DMS53 treated with DMSO at 0.1 percent for 48 hours (cell line): ENCODE measurements around the gene ROBO2.

ENCODE experiments used
- DNase-seq: peaks from one replicate; lab custom pipeline; 2025; ENCODE audit not compliant: unreplicated experiment; lab: John Stamatoyannopoulos, UW

Gene ROBO2, protein sequence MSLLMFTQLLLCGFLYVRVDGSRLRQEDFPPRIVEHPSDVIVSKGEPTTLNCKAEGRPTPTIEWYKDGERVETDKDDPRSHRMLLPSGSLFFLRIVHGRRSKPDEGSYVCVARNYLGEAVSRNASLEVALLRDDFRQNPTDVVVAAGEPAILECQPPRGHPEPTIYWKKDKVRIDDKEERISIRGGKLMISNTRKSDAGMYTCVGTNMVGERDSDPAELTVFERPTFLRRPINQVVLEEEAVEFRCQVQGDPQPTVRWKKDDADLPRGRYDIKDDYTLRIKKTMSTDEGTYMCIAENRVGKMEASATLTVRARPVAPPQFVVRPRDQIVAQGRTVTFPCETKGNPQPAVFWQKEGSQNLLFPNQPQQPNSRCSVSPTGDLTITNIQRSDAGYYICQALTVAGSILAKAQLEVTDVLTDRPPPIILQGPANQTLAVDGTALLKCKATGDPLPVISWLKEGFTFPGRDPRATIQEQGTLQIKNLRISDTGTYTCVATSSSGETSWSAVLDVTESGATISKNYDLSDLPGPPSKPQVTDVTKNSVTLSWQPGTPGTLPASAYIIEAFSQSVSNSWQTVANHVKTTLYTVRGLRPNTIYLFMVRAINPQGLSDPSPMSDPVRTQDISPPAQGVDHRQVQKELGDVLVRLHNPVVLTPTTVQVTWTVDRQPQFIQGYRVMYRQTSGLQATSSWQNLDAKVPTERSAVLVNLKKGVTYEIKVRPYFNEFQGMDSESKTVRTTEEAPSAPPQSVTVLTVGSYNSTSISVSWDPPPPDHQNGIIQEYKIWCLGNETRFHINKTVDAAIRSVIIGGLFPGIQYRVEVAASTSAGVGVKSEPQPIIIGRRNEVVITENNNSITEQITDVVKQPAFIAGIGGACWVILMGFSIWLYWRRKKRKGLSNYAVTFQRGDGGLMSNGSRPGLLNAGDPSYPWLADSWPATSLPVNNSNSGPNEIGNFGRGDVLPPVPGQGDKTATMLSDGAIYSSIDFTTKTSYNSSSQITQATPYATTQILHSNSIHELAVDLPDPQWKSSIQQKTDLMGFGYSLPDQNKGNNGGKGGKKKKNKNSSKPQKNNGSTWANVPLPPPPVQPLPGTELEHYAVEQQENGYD (N-terminal part only)

DNA sequence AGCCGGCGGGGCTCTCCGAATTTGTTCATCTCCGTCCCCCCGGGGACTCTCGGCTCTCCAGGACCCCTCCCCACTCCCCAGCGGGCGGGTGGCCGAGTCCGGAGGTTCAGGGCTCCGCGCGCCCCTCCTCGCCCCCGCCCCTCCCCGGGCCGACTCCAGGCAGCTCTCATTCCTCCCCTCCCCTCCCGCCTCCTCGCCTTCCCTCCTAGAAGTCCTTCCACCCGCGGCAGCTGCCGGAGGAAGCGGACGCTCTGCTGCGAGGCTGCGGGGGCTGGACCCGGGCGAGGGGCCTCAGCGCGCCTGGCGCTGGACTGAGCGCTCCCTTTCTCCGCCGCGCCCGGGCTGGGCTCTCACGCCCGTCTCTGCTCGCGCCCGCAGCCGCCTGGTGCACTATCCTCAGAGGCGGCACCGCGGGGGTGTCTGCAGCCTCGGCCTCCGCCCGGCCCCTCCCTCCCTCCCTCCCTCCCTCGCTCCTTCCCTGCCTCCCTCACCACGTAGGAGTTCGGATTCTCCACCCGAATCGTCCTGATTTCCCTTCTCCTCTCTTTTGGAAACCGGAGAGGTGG is at the start of gene ROBO2:
ROBO2 (plus strand) TSS at position 494 of the 566 bp plus-strand sequence. CDS start 687 bp downstream, outside the sequence.
- no peak for DNase-seq

DNA sequence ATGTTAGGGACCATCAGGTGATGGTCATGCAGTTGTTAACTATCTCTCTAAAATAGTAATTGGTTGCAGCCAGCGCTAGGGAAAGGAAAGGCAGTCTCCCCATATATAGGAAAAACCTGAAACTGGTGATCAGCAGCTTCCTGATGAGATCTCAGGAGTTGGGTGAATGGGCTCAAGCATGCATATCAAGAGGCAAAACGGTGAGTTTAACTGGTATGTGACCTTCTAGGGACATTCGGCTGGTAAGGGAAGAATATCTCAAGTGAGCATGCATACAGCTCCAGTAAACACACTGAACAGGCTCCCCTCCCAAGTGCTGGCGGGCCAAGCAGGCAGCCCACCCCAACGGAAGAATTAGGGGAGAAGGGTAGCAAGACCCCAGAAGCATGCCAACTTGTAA is 49.3 kb upstream of the ROBO2 start:
- DNase-seq: no peak

DNA sequence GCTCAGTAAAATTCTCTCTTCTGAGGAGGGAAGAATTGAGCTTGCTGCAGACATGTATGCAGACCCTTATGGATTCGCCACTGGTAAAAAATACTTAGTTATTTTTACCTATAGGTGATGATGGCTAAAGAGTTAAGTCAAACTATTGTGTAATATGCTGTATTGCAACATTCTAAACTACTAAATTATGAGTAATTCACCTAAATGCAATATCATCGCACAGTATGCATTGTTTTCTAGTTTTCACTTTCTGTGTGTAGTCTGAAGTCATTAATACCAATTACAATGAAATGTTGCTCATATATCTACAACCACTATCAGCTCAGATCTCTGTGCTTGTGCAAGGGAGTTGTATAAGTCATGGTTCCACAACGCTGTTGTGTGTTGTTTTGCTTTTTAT is 48.7 kb upstream of the ROBO2 start:
- DNase-seq: no peak

DNA sequence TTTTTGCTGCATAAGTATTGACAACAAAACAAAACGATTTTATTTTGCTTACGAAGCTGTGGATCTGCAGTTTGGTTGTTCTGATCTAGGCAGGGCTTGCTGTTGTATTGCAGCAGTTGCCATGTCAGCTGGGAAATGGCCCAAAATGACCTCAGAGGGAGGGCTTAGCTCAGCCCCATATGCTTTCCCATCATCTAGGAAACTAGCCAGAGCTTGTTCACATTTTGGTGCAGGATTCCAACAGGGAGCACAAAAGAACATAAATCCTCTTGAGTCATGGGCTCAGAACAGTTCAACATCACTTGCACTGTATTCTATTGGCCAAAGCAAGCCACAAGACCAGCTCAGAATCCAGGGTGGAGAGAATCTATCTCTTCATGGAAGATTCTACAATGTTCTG is 42.2 kb upstream of the ROBO2 start:
- no peak for DNase-seq

DNA sequence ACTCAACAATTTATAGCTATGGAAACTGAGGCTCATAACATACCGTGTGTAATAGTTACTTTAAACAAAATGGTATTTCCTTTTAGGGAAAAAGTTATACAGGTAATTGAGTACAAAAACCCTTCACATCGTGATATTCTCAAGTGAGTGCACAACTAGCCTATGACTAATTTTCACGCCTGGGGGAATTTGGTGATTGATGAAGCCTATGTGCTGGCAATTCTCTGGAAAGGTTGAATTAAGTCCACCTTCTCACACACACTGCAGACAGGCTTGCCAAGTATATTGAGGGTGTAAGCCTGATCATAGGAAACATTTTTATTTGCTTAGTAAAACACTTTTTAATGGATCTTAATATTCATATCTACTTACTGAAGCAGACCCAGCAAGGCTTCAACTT is 41.3 kb upstream of the ROBO2 start:
- DNase-seq: no peak

DNA sequence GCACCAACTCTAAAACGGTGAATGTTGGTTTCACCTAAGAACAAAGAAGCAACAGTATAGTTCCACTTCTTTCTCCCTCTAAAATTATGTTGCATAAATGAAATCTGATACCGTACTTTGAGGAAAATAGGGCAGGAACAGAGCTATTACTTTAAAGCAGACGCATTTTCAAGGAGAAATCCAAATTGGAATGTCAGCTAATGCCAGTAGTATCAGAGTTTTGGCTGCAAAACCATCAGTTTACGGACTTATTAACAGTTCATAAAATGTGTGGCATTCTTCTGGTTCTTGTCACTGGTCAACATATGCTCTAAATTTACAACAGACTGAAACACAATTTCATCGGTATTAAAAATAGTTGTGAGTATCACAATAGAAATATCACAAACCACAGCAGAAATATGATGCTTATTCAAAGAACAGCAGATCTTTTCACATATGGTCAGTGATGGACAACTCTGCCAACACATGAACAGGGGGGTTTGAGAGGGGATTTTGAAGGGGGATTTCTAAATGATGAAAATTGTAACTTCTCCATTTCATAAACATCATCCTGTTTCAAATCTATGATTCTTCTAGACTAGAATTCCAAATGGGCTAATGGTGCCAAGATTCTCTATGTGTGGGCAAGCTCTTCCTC is 38.7 kb upstream of the ROBO2 start:
- no peak for DNase-seq

DNA sequence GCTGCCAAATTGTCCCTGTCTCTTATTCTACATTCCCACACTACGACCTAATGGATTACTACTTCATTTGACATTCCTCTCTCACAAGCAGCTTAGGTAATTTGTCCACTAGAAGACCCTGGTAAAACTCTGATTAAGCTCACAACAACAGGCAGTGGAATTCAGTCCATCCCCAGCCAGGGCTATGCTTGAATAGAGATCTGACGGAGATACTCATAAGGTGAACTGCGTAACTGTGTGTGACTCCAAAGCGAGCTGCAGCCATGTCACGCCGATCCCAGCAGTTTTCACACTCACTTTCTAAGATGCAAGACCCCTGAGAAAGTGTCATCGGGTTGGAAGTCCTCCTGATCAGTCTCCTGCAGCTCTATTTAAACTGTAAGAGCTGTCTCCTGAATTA is 25.7 kb upstream of the ROBO2 start:
- DNase-seq: no peak

DNA sequence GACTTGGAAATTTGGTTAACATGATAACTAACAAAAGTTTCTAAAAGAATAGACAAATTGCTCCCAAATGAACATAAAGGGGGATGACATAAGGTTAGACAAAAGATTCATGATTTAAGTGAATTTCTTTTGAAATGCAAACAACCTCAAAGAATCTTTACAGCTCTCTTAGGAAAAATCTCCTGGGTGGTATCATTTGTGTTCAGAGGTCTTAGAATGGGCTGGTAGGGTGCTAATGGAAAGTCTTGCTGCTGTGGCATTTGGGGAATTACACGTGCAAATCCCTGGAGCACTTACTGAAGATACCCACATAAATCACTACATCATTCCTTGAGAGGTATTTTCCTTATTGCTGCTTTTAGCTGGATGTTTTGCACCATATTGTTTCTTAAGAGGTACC is 14.4 kb upstream of the ROBO2 start:
- DNase-seq: no peak

DNA sequence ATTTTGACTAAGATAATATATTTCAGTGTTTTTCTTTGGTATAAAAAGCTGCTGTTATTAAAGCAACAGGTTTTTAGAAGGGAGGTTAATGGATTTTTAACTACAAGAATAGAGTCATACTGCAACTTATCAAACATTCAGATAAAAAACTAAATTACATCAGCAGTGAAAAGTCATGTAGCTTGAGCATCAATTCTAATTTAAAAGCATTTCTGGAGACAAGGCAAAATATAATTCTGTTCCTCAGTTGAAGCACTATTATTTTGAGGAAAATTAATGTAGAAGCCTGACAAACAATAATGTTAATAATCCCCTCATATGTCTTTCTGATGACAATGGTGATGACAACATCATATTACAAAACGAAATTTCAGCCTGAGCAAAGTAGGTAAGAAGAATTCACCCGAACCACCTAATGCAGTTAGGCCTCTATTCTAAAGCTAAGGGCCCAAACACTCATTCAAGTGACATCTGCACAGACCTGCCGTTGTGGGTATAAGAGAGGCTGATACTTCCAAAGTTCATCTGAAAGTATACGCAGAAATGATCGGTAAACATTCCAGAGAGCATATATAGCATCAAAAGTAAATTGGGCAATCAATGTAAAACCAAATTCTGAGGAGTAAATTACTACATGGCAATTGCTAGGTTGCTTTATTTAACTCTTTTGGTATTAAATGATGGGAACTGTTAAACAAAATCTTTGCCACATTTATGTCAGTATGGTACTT is 12.8 kb upstream of the ROBO2 start:
- DNase-seq: no peak

DNA sequence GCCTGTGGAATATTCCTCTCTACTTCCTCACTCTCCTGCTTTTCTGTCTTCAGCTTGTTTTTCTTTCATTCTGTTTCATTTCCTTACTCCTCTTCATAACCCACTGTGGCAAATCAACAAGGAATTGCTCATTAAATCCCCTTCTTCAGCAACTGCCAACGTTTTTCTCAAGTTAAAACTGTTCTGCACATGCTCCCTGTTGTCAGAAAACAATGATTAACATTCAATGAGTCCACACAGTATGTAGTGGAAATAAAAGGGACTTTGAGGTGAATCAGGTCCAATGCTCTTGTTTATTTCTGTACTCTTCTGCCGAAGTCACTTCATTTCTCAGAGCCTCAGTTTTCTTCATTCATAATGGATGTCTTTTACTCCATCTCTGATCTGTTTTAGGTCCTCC is 11.9 kb upstream of the ROBO2 start:
- no peak for DNase-seq

DNA sequence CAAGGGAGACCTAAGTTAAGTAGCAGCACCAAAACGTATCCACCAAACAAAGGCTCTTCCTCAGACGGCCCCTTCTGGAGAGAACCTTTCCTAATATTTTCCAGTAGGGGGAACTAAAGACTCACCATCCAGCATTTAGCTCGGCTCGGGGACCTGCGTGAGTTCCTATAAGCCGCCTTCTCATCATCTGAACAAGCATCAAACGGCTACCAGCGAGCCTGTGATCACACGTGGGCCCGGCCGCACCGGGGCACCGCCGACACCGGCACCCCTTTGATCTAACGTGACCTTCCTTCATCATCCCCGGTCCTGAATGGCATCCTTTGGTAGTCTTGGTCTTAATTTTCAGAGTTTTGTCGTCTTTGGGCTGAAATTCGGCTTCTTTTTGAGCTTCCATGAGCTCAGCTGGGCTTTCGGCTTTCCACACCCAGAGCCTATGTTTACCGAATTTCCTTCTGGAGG is 1.4 kb upstream of the ROBO2 start:
- DNase-seq: peak; percentile 59

DNA sequence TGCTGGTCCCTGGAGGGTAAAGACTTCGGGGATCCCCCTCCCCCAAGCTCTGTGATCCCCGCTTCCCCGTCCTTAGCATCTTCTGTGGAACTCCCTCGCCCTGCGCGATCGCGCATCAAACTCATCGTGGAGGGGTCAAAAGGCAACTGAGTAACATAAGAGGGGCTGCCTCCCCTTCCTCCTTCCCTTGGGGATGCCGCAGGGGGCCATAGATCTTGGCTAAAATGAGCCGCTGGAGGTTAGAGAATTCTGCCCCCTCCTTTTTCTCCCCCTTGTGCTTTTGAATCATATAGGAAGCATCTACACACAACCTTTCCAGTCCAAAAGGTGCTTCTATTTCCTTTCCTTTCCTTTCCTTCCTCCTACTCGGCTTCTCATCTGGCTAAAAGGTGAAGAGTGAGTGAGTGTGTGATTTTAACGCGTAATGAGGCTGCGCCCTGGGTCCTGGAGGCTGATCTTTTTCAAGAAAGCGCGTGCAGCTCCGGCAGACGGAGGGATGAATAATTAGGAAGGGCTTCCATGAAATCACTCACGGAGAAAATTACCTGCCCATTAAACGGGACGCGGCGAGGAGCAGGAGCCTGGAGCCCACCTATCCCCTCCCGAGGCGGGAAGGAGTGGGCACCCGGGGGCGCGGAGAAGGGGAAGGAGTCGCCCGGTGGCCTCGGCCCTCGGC is 831 bp upstream of the ROBO2 start:
- peak; percentile 11 for DNase-seq

DNA sequence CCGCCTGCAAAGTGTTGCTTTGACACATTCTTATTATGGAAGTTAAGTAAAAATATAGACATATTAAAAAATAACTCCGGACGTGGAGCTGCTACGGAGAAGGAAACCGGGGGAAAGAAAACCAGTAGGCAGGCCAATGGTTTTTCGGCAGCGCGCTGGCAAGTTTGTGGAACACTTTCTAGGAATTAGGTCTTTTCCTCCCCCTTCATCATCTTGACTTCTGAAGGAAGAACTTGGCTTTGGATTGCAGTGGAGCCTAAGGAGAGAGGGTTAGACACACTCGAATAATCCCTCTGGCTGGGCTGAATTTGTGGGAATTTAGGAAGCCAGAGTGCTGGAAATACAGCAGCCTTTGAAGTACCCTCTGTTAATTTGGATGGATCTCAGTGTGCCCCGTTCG is 317 bp downstream of the ROBO2 start:
- DNase-seq: no peak

DNA sequence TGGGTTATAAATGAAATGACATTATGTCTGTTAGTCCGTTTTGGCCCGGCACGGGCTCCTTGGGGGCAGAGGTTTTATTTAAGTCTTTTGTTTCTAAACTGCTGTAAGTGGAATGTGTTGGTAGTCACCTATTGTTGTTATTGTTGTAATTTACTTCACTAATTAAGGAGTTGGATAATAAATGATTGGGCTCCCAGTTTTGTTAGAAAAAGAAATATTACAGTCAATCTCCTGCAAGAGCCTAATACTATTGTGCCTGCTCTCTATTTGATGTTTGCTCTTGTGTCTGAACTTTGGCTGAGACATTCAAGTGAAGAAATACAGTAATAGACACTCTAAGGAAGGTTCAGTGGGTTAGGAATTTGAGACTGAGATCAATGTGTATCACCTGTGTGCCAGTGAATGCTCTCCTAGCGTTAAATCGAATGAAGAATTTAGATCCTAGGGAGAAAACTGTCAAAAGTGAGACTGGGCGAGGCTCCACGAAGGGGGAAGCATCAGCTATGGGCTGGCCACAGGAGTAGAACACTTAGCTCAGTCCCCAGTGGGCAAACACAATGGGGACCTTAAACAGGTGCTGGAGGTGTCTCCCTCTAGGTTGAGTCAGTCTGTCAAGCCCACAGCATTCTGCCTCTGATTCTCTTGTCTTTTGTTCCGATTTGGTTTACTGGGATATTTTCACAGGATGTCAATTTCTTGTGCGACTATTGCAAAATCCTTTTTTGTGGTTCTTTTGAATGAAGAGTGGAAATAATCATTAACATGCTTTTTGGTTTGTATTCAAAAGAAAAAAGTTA is 1.2 kb downstream of the ROBO2 start:
- no peak for DNase-seq

DNA sequence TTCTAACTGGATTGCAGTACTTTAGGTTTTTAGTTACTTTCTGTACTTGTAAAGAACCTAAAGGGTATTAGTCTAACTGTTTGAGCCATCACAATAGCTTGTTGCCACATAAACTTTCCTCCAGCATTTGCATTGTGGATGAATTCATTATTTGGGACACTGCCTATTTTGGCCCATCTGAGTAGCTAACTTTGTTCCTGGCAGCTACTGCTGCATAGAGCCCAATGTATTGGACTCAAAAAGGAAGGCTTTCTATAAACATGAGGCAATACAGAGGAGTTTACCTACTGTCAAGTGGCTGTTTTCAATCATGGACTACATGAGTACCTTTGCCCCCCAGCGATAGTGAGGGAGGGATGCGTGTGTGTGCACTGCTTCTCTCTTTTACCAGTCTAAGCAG is 1.9 kb downstream of the ROBO2 start:
- no peak for DNase-seq

DNA sequence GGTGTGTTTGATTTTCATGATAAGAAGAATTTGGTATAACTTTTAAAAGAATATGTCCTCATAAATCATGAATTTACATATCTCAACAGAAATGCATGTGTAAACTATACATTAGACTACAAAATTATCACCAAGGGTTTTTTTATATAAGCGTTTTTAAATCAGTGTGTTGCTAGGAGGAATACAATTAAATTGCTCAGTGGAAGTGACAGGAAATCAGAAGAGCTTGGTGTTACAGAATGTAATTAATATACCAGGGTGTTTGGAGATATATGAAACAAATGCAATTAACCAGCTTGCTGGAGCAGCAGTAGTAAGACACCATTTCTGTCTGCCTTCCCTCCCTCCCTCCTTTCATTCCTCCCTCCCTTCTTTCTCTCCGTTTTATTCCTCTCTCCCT is 2.4 kb downstream of the ROBO2 start:
- DNase-seq: no peak

DNA sequence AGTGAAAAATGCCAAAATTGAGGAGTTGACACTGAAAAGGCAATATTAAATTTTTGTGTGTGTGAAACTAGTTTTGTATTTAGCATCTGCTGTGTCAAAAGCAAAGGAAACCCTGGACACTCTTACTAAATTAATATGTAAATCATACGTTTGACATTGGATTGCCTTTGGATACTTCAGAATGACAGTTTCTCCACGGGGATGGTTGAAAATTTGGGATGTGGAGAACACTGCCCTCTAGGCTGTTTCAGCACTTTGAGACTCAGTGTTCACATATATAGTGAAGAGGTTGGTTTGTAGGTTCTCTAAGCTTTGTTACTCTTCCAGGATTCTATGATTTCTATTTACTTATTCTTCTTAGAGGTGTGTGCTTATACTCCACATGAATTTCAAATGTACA is 3.0 kb downstream of the ROBO2 start:
- DNase-seq: no peak

DNA sequence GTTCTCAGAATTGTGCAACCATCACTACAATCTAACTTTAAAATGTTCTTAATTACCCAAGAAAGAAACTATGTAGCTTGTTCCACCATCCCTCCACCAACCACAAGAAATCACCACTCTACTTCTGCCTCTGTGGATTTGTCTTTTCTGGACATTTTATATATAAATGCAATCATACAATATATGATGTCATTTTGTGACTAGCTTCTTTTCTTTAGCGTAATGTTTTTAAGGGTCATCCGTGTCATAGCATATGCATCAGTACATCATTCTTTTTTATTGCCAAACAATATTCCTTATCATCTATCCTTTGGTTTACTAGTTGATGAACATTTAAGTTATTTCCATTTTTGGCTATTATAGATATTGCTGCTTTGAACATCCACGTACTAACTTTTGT is 5.8 kb downstream of the ROBO2 start:
- DNase-seq: no peak

DNA sequence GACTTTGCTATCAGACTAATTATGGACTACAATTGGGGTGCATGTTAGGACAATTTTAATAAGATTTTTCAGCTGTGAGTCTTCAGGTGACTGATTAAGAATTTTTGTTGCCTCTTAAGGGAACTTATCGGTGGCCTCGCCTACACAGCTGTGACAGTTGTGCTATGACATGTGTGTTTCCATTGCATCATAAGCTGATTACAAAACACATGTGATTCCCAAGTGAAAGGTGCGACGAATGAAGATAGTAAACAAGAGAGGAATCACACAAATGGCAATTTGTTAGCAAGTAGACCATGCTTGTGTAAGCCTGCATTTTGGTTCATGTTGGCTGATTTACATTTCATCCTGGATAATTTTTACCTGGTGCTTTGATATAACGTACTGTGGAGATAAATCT is 8.3 kb downstream of the ROBO2 start:
- no peak for DNase-seq
